ENCODE data around the gene TFB1M.

The TFB1M gene

DNA sequence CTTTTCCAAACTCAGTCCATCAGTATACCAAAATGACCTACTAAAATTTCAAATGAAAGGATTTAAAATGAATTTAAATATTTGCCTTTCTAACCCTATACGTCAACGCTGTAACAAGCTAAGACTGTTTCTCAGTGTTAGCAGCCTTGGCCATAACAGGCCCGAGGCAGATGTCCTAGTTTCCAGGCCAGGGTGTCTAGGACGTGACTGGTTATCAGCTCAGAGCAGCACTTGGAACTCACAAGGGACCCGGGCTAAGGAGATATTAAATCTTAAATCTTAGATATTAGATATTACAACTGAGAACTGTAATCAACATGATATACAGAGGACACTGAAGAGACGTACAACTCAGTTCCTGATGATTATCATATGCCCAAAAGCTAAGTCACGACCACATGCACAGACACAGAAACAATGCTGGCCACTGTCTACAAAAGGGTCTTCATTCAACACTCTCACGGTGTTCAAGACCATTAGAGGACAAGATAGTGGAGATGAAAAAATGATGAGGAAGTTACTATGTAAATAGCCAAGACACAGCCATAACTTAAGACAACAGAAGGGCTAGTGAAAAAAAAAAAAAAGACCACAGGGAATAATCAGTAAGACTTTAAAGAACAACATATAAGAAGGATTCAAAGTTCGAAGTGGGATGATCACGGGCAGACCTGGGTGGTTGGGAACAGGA, 50.8 kb downstream of the TFB1M start, which contains the start of gene CLDN20:
Gene CLDN20 (plus strand): TSS at position 641 of the 691 bp plus-strand sequence. CDS start 11,707 bp downstream, outside the sequence.
- DNase-seq (ENCODE audit: low spot score), result no peak

DNA sequence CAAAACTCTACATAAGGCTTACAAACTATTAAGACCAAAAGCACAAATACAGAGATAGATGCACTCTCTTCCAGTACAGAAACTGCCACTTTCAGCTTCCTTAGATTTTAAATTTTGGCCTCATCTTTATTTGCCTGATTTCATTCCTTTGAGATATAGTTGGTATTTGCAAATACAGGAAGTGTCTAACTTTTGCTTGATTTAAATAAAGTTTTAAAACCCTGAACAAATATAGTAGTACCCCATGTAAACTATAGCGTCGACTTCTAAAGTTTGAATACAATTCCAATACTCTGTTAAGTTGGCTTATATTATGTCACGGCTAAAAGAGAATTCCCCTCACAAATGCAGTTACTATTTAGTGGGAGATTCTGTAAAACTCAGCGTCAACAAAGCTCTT, 51.6 kb downstream of the TFB1M start:
- DNase-seq (ENCODE audit: low spot score), result no peak

DNA sequence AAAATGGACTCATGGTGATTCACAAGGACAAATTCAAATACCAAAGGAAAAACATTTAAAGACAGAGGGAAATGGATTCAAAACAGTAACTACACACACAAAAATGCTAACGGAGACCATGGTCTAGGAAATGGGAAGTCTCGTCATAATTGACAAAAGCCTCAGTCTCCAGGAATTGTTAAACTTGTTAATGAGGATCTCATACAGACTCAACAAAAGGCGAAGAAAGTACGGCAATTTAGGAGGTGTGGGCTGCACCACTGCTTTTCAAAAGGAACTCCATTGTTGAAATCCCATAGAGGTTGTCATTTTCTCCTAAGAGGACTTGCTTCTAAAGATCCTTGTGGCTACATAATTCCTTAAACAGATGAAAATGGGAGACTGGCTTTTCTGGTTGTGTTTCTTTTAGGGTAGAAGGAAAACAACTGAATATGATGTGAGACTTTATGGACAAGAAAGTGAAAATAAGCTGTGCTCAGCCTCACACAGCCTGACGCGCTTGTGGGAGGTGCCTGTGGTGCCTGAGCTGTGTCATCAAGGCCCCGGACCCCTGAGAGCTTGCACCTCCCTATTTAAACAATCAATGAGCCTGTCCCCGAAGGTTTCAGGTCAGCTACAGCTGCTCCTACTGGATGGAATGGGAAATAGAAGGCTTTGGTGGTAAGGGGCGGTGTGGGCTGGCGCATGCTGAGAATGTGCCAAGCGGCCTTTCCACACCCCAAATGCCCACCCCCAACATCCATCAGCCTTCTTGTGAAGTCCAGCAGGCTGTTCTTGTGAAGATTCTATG, 53.0 kb downstream of the TFB1M start:
- no peak for DNase-seq (ENCODE audit: low spot score)

DNA sequence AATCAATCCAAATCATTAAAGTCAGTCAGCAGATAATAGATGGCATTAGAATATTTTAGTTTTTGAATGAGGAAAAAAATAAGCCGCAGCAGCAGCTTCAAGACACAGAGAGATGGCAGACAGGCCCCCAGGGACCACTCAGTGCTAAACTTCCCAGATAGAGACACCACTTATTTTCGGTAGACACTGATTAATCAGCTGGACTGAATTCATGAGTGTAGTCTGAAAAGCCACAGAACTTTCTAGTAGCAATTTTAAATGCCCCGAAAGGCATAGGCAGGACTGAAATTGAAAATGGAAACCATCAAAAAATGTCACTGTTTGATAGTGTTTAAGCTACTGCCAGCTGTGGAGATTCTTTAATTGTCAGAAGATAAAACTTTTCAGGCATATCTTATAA, 53.6 kb downstream of the TFB1M start:
- DNase-seq (ENCODE audit: low spot score), result no peak

DNA sequence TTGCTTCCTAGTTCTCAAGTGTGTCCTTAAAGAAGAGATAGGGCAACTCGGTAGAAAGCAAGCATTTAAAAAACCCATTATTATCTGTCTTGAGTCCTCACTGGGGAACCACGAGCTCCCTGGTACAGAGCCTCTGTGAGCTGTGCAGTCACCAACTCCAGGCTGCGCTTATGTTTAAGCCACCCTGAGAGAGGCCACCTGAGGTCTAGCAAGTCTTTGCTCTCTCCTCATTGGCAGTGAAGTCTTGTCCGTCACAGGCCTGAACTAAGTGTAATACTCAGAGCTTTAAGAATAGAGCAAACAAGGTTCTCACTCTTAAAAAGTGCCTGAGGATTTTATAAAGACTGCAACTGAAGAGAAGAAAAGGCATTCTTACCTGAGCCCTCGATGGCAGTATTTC, 54.4 kb downstream of the TFB1M start:
- DNase-seq (ENCODE audit: low spot score), result no peak

DNA sequence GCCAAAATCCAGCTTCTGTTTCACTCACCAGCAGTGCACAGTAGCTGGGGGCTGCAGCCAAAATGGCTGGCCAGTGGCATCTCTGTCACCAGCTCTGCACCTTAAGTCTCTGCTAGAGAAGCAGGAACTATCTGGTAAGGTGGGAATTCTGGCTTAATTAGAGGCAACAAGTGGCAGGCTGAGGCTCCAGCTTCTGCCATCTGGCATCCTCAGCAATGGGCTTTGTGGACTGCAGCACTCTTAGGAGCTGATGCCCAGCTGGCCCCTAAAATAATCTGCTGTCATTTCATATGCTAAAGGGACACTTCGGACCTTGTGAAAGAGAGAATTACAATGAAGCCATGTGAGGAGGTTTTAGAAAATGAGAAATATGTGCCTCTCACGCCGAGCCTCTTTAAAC, 55.1 kb downstream of the TFB1M start:
- no peak for DNase-seq (ENCODE audit: low spot score)

DNA sequence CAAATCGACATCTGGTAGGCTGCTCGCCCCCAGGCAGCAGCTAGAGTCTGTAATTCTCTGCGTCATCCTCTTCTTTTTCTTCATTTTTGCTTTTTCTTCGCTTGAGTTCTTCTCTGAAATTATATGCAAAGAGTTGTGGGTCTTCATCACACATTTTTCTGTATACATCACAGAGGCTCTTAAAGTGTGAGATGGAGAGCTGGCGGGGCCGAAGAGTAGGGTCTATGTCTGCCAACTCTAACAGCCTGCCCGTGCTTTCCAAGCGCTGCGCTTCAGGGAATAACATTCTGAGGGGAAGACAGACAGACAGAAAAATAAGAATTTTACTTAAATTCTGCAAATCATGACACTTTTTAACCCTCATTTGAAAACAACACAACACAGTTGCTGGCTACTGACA, 56.5 kb downstream of the TFB1M start:
- DNase-seq (ENCODE audit: low spot score), result no peak

DNA sequence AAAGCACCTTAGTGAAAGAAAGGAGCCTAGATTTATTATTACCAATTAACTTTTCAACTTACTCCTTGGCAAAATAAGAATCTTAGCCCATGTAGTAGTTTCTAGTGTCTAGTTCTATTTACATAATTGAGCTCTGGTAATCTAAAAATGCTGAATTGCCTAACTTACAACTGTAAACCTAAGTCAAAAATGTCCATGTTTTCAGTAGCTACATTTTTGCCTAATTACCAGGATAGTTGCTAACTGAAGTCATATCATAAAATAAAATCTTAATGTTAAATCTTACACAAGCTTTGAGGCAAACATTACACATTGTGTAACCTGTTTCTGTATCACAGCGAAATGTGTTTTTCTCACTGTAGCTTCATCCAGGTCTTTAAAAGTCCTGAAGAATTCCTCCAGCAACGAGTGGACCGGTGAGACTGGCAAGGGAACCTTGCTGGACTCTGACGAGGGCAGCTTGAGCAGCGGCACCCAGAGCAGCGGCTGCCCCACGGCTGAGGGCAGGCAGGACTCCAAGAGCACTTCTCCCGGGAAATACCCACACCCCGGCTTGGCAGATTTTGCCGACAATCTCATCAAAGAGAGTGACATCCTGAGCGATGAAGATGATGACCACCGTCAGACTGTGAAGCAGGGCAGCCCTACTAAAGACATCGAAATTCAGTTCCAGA, 58.0 kb downstream of the TFB1M start:
- DNase-seq (ENCODE audit: low spot score), result no peak

DNA sequence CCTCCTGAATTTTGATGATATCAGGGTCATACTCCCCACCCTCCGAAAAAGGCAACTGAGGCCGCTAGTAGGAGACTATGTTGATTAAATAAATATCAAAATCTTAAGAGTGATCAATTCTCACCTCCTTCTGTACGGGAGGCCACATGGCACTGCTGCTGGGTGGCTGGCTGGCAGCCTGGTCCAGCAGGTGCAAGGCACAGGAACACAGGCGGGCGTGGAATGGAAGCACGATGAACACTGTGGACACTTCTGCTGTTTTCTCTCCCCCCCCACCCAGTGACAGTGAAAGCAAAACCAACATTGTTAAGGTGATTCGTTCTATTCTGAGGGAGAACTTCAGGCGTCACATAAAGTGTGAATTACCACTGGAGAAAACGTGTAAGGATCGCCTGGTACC, 60.1 kb downstream of the TFB1M start:
- no peak for DNase-seq (ENCODE audit: low spot score)

DNA sequence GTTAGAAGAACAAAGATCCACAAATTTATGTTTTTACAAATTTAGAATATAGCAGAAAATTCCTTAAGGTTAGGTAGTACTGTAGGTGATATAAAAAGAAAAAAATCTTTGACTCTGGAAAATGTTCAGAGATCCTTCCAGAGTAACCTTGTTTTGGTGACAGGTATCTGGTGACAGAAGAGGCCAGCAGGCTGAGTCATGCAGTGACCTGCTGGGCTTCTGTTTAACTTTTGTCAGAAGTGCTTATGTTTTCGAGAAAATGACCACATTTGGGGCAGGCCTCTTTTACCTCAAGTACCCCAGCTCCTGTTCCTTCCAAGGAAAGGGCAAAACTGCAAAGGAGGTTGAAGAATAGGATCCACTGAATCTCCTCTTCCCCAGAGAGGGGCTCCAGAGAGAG, 60.9 kb downstream of the TFB1M start:
- no peak for DNase-seq (ENCODE audit: low spot score)

DNA sequence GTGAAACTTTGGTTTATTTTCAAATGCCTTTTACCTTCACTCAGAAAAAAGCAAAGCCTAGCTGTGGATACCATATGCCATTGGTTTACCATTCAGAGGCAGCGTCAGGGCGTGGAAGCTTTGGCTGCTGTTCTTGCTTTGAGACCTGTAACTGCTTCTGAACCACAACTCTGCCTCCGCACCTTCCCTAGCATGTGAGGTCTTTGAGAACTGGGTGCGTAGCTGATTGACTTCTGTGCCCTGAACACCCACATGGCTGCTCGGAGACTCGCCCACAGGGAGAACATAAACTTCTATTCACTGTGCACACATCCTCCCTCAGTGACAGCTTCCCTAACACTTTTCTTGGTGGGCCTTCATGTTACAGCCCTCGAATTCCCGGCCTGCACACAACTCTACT, 61.7 kb downstream of the TFB1M start:
- DNase-seq (ENCODE audit: low spot score), result no peak

DNA sequence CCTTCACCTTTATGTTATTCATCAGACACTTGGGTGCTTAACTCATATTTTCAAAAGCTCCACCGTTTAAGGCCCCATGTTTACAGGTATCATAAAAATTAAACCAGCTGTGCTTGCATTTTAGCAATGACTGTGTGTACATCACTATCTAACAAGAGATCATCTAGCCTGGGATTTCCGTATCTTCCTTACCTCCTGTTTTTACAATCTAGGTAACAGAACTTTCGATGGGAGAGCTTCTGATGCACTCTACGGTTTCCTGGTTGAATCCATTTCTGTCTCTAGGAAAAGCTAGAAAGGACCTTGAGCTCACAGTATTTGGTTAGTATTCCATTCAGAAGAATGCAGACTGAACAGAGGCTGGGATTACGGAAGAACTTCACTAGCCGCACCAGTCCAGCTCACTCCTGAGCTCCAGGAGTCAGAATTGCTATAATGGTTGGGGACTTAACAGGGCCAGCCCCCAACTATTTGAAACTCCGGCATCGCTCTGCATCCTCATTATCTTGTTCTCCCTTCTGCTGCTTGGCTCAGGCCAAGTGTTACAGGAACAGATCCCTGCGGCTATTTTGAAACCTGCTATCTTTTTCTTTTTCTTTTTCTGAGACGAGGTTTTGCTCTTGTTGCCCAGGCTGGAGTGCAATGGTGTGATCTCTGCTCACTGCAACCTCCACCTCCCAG, 63.4 kb downstream of the TFB1M start:
- no peak for DNase-seq (ENCODE audit: low spot score)

DNA sequence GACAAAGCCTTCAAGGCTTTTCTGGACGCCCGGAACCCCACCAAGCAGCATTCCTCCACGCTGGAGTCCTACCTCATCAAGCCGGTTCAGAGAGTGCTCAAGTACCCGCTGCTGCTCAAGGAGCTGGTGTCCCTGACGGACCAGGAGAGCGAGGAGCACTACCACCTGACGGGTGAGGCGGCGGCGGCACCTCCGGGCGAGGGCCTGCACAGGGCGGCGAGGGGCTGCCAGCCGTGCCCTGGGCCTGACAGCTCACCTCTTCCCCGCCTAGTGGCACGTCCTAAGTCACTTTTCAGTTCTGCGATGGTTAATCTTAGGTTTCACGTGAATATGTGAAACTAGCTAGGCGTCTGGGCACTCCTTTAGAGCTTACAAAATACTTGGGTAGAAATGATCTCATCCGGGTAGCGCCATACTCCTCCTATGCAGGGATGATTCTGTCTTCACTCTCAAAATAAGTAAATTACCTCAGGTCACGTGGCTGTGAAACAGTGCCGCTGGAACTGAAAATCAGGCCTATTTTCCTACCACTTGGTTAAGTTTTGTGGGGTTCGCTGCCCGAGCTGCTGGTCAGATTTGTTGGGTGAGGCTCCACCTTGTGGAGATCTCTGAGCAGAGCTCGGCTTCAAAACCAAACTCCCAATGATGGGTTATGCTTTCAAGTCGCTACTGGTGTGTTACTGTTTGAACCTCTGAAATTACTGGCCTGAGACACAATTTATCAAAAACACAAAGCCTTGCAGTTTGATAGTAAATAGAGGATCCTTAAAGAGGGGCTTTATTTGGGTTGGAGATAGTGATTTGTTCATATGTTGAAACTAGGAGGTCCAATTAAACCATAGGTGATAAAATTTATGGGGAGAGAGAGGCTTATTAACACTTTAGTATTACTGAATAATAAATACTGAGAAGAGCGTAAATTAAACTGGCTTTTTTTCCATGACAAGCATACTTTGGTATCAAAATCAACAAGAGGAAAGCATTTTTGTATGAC, 66.0 kb downstream of the TFB1M start:
- peak; percentile 2 for DNase-seq (ENCODE audit: low spot score)

DNA sequence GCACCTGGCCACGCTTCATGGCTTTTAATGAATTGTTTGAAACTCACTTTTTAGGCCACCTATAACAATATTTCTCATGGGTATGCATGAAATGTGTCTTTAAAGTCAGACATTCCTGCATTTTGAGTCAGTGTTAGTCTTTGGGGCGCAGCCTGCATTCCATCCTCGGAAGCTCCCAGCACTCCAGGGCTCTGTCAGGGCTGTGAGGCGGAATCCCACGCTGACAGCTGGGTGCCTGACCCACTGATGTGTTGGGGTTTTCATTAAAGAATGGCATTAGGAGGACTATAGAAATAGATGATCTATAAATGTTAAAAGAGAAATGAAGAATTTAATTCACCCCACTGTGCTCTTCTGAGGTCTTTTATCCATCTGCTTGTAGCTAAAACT, 66.7 kb downstream of the TFB1M start:
- DNase-seq (ENCODE audit: low spot score), result no peak

DNA sequence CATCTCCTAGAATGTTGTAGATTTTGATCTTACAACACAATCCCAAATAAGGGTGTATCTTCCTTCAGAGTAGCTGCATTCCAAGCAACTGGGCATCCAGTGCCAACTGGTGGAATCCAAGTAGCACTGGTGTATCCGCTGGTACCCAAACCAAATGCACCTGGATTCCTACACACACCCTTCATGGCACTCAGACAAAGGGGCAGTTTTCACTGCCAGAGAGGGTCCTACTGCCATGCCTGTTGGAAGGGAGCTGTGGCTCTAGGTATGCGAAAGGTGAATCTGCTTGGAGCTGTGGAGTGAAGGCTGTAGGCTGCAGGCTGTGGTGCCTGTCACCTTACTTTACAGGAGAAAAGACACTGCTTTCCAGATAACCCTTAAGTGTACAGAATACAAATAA, 67.5 kb downstream of the TFB1M start:
- DNase-seq (ENCODE audit: low spot score), result no peak

DNA sequence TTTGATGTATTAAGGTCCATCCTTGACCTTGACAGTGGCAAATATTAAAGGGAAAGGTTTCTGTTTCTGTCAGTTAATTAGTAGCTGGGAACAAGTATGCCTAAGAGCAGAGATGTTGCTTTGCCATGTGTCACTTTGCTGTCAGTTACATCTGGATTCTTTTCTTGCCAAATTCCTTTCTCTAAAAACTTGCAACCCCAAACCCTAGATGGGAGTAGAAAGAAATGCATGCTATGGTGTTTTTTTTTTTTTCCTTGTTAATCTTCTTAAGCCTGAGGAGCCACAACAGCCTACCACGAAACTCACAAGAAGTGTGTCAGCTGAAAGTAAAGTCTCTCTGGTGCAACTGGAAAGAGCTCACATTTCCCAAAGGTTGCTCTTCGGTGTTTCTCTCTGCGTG, 68.5 kb downstream of the TFB1M start:
- DNase-seq (ENCODE audit: low spot score), result no peak

DNA sequence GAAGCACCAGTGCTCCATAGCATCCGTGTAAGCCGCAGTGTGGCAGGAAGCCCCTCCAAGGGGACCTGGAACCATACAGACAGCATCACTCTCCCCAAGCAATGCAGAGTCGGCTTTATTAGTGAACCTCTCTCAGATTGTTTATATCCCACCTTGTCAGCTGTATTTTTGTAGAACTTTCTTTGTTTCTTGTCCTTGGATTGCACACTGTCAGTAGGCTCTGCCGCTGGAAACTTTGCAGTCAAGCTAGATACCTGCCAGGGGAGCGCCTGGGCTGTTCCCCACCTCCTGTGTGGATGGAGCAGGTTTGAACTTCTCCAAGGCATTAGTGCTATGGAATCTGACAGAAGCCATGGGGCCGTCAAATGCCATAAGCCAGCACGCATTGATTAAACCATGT, 69.1 kb downstream of the TFB1M start:
- no peak for DNase-seq (ENCODE audit: low spot score)

DNA sequence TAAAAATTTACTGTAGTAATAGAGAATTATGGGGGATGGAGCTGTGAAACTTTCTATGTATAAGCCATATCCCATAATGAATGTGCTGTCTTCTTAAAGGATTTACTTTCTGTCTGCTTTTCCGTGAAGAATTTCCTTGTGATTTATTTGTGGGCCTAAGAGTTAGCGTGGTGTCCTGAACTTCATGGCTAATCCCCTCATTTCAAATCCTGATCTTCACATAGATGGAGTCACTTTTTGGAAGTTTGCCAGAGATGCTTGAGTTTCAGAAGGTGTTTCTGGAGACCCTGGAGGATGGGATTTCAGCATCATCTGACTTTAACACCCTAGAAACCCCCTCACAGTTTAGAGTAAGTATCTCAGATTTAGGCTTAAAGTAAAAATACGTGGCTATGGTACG, 69.8 kb downstream of the TFB1M start:
- DNase-seq (ENCODE audit: low spot score), result no peak

DNA sequence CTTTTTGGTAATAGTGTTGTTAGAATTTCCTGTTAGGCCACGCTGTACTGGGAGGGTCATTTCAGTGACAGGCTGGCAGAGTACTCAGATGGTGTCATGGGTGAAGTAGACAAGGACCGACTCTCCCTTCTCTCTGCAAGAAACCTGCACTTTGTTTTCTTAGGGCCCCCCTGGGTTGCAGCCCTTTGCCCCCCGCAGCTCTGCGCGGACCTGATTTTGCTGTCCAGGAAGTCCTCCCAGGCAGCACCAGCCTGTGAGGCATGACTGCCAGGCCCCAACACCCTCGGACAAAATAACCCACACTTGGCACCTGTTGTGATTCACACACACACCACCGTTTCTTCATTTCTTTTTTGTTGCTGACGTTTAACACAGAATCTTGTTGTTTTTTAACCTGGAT, 72.3 kb downstream of the TFB1M start:
- no peak for DNase-seq (ENCODE audit: low spot score)

DNA sequence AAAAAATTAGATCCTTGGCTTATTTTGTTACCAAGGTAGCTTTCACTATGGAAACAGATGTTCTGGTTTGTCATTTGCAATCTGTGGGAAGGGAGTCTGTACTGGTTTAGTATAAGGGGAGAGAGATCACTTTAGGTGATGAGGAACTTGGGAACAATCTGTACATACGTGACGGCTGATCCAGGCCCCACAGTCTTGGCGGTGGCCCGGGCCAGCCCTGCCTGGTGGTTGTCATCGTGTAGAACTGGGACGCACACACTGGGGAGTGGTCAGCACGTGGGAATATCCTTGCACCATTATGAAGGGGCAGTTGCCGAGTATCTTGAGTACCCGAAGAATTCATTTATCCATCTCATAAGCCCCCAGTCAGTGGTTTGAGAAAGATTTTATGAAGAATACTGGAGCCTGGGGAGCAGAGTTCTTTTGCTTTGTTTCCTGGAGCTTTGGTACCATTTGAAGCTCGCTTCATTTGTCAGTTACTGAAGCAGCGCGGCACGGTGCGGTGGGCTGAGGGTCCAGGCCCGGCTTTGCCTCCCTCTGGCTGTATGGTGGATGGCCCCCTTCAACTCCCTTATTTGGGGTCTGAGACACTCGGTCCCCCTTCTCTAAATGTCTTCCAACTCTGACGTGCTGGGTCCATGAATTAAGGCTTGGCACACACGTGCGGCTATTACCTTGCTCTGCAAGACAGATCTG, 73.2 kb downstream of the TFB1M start:
- DNase-seq (ENCODE audit: low spot score), result no peak

DNA sequence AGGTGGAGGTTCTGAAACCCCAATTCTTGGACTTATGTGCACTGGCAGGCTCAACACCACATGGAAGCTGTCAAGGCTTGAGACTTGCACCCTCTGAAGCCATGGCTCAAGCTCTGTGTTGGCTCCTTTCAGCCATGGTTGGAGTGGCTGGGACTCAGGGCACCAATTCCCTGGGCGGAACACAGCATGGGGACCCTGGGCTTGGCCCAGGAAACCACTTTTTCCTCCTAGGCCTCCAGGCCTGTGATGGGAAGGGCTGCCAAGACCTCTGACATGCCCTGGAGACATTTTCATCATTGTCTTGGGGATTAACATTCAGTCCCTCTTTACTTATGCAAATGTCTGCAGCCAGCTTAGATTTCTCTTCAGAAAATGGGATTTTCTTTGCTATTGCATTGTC, 76.7 kb downstream of the TFB1M start:
- DNase-seq (ENCODE audit: low spot score), result no peak

Data from SW480 (cell line).